GM13977 (cell line): ENCODE data around the gene IL12RB1.

Experiments
- DNase-seq: peaks from one replicate; pipeline ENCODE4 v3.0.0; 2012; ENCODE audit warnings: low spot score
- in situ Hi-C: fragments of 300-500 bp; cut with MboI; formaldehyde crosslinking; loops from one replicate; pipeline ENCODE4 v1.12.0; 2022; ENCODE audit warnings: low sequenced_read_pairs, low pct_unique_long_range_greater_than_20kb, mixed read lengths, inconsistent platforms; ENCODE audit not compliant: unreplicated experiment
- TF ChIP-seq, protein P1 (sequence below): IDR thresholded peaks from 2 replicates; pipeline ENCODE4 v1.5.1; 2012; ENCODE audit warnings: mild to moderate bottlenecking, control low read depth; ENCODE audit not compliant: insufficient read depth; ENCODE audit errors: extremely low read depth, missing control alignments

The IL12RB1 gene

DNA sequence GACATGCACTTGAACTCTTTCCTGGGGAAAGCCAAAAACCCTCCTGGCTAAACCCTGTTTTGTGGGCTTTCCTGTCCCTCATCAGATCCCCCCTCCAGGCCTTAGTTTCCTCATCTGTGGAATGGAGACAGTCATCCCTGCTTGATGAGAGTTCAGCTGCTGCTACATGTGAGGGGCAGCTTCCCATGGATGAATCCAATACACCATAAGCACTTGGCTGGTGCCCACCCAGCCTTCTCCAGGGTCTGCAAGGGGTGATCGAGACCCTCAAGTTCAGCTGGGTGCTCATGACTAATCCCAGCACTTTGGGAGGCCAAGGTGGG is 21.6 kb downstream of the IL12RB1 start:
- DNase-seq, result no peak
- in situ Hi-C loops, result loop anchor here (25.0 kb wide), 1 partner anchor 128 kb away; the partner anchor contains the start of gene CCDC124
- TF ChIP-seq, protein P1, sequence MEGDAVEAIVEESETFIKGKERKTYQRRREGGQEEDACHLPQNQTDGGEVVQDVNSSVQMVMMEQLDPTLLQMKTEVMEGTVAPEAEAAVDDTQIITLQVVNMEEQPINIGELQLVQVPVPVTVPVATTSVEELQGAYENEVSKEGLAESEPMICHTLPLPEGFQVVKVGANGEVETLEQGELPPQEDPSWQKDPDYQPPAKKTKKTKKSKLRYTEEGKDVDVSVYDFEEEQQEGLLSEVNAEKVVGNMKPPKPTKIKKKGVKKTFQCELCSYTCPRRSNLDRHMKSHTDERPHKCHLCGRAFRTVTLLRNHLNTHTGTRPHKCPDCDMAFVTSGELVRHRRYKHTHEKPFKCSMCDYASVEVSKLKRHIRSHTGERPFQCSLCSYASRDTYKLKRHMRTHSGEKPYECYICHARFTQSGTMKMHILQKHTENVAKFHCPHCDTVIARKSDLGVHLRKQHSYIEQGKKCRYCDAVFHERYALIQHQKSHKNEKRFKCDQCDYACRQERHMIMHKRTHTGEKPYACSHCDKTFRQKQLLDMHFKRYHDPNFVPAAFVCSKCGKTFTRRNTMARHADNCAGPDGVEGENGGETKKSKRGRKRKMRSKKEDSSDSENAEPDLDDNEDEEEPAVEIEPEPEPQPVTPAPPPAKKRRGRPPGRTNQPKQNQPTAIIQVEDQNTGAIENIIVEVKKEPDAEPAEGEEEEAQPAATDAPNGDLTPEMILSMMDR, result no peak

- no peak for DNase-seq
- TF ChIP-seq, protein P1, result peak; percentile 13
- in situ Hi-C loops, result loop anchor here (25.0 kb wide), 1 partner anchor 126 kb away; the partner anchor contains the start of gene CCDC124
Observed at GRCh38 chr19:18063463-18063862, 23.3 kb downstream of the IL12RB1 start.

GRCh38 chr19:18062028-18062427 is 24.7 kb downstream of the IL12RB1 start:
- TF ChIP-seq, protein P1, result no peak
- in situ Hi-C loops, result loop anchor here (25.0 kb wide), 1 partner anchor 125 kb away; the partner anchor contains the start of gene CCDC124
- no peak for DNase-seq

GRCh38 chr19:18060472-18060871 is 26.3 kb downstream of the IL12RB1 start:
- TF ChIP-seq, protein P1, result no peak
- in situ Hi-C loops, result loop anchor here (25.0 kb wide), 1 partner anchor 123 kb away; the partner anchor contains the start of gene CCDC124
- no peak for DNase-seq

GRCh38 chr19:18059902-18060301 is 26.8 kb downstream of the IL12RB1 start:
- DNase-seq, result no peak
- TF ChIP-seq, protein P1, result no peak
- in situ Hi-C loops, result loop anchor here (5.0 to 25.0 kb wide), 2 partner anchors 53 to 123 kb away; partner anchors contain the start of genes ARRDC2 and CCDC124

- in situ Hi-C loops, result loop anchor here (5.0 to 25.0 kb wide), 2 partner anchors 52 to 122 kb away; partner anchors contain the start of genes ARRDC2 and CCDC124
- no peak for DNase-seq
Observed at GRCh38 chr19:18059297-18059696, 27.4 kb downstream of the IL12RB1 start.

More at GRCh38 chr19:18059297-18059696, 27.4 kb downstream of the IL12RB1 start:
- TF ChIP-seq, protein P1, result peak; percentile 2
